HepG2 (cell line): ENCODE data around the gene UTRN. TPM values are rescaled to one million over a fixed set of nuclear protein-coding genes. Genes with fewer than 3 reads are reported as not detected.

ENCODE experiments used
- ATAC-seq: fragments of 200-7000 bp; cut with Tn5 transposase; 3 replicates; pipeline ENCODE4 v1.9.1; 2020; ENCODE audit warnings: mild to moderate bottlenecking, moderate library complexity
- BruUV-seq: library from RNA; stranded (reverse); fragments of 400-500 nt; replicated peaks from 2 replicates; lab custom pipeline; 2021; lab: Mats Ljungman, UMichigan
- CTCF ChIA-PET: fragments of 300-600 bp; formaldehyde crosslinking; extraction: SDS; loops from one replicate; lab custom pipeline; 2021; ENCODE audit warnings: low total read pairs, inconsistent platforms, low intra/inter-chr PET ratio; lab: Yijun Ruan, JAX
- POLR2A ChIA-PET: fragments of 350-600 bp; sonication (Branson Sonifier 250); formaldehyde crosslinking; loops from one replicate; lab custom pipeline; 2020; ENCODE audit warnings: antibody characterized with exemption, inconsistent platforms; lab: Yijun Ruan, JAX
- DNase-seq: peaks from one replicate; pipeline ENCODE4 v3.0.0-alpha.2; 2015; ENCODE audit warnings: low spot score
- FAIRE-seq: peaks from 3 replicates; lab custom pipeline; 2011; peaks lifted over from hg19 to GRCh38; lab: Jason Lieb, UNC
- H2AFZ ChIP-seq: one replicate; pipeline ENCODE4 v1.6.1; 2011; ENCODE audit warnings: low read length, inconsistent platforms
- H3K27ac ChIP-seq: fragments of 300-600 bp; 3 replicates; pipeline ENCODE4 v1.8.0; 2011; ENCODE audit warnings: mixed run types, mild to moderate bottlenecking, mixed read lengths, low read length, inconsistent platforms; ENCODE audit not compliant: insufficient read depth; ENCODE audit errors: extremely low read length
- H3K27me3 ChIP-seq, 2 experiments: fragments of 200-600 bp in 1 of 2; 2 replicates in 1 of 2; 3 replicates in 1 of 2; pipeline versions ENCODE4 v1.6.0 to v1.8.0; 2011; ENCODE audit warnings: low read length in 2 of 2, mild to moderate bottlenecking in 2 of 2, moderate library complexity in 2 of 2, inconsistent platforms in 1 of 2; ENCODE audit not compliant: insufficient read depth in 2 of 2, control insufficient read depth in 1 of 2
- H3K36me3 ChIP-seq, 2 experiments: fragments of 200-600 bp in 1 of 2; replicated peaks in 1 of 2; 2 replicates in 1 of 2; 3 replicates in 1 of 2; pipeline versions ENCODE4 v1.5.1 to v1.8.0; 2011; ENCODE audit warnings: low read length in 2 of 2, inconsistent platforms in 1 of 2; ENCODE audit not compliant: insufficient read depth in 2 of 2, control insufficient read depth in 1 of 2
- H3K4me1 ChIP-seq: 2 replicates; pipeline ENCODE4 v1.5.1; 2012; ENCODE audit warnings: low read length, inconsistent platforms; ENCODE audit not compliant: insufficient read depth
- H3K4me2 ChIP-seq: 2 replicates; pipeline ENCODE4 v1.6.0; 2011; ENCODE audit warnings: low read depth, low read length, inconsistent platforms
- H3K4me3 ChIP-seq, 3 experiments: fragments of 200-600 bp in 1 of 3; sonication (generic), shearing (Covaris generic) in 1 of 3; replicated peaks in 1 of 3; 2 replicates each; pipeline ENCODE4 v1.5.1; 2011 to 2016; ENCODE audit warnings: low read length in 3 of 3, inconsistent platforms in 2 of 3, low read depth in 2 of 3, mild to moderate bottlenecking in 2 of 3, control low read depth in 1 of 3, mixed read lengths in 1 of 3; ENCODE audit not compliant: insufficient read depth in 1 of 3
- H3K79me2 ChIP-seq: one replicate; pipeline ENCODE4 v1.6.1; 2011; ENCODE audit warnings: low read length, inconsistent platforms; ENCODE audit not compliant: insufficient read depth
- H3K9ac ChIP-seq: 2 replicates; pipeline ENCODE4 v1.6.0; 2011; ENCODE audit warnings: mild to moderate bottlenecking, low read depth, low read length, inconsistent platforms; ENCODE audit not compliant: insufficient read depth
- H3K9me3 ChIP-seq: 2 replicates; pipeline ENCODE4 v1.5.1; 2012; ENCODE audit warnings: mild to moderate bottlenecking, low read length
- H4K20me1 ChIP-seq: 2 replicates; pipeline ENCODE4 v1.6.0; 2011; ENCODE audit warnings: inconsistent platforms, mild to moderate bottlenecking, low read length, moderate library complexity; ENCODE audit not compliant: insufficient read depth
- ASH2L ChIP-seq: fragments of 300-600, 200-600 bp; sonication (generic); IDR thresholded peaks from 2 replicates; pipeline ENCODE4 v1.7.0; 2017; ENCODE audit warnings: low read depth, mild to moderate bottlenecking, moderate library complexity, mixed read lengths, low read length; ENCODE audit not compliant: insufficient read length
- CBX2 ChIP-seq, 2 experiments: fragments of 200-600 bp in 1 of 2; sonication (generic); formaldehyde crosslinking in 1 of 2; IDR thresholded peaks; 2 replicates each; pipeline versions ENCODE4 v1.7.0 to v1.8.1; 2018 to 2022; ENCODE audit warnings: low read depth in 2 of 2, low read length in 1 of 2, mild to moderate bottlenecking in 1 of 2, missing genetic modification reagents in 1 of 2
- CREBL2 ChIP-seq: sonication (generic); formaldehyde crosslinking; IDR thresholded peaks from 2 replicates; pipeline ENCODE4 v1.8.1; 2023; ENCODE audit warnings: missing genetic modification reagents, mild to moderate bottlenecking, borderline replicate concordance
- GPN1 ChIP-seq: sonication (generic); formaldehyde crosslinking; IDR thresholded peaks from 2 replicates; pipeline ENCODE4 v1.5.1; 2020; ENCODE audit warnings: missing genetic modification reagents, borderline replicate concordance
- HNRNPL ChIP-seq: fragments of 200-400 bp; formaldehyde crosslinking; IDR thresholded peaks from 2 replicates; pipeline ENCODE4 v1.6.1; 2017; ENCODE audit warnings: mild to moderate bottlenecking, low read depth, low read length
- HOMEZ ChIP-seq: IDR thresholded peaks from 2 replicates; pipeline ENCODE4 v1.6.1; 2016; ENCODE audit warnings: low read depth
- MAZ ChIP-seq, 2 experiments: sonication (generic) in 1 of 2; formaldehyde crosslinking in 1 of 2; IDR thresholded peaks; 2 replicates each; pipeline versions ENCODE4 v1.5.0 to v1.6.1; 2012 to 2020; ENCODE audit warnings: low read depth in 2 of 2, mild to moderate bottlenecking in 2 of 2, borderline replicate concordance in 1 of 2, improper control_type of control experiment in 1 of 2, low read length in 1 of 2, missing genetic modification reagents in 1 of 2, moderate library complexity in 1 of 2
- MTA3 ChIP-seq: sonication (generic); formaldehyde crosslinking; IDR thresholded peaks from 2 replicates; pipeline ENCODE4 v1.4.0; 2020; ENCODE audit warnings: missing genetic modification reagents
- NFE2L1 ChIP-seq: sonication (generic); formaldehyde crosslinking; IDR thresholded peaks from 2 replicates; pipeline ENCODE4 v1.4.0; 2020; ENCODE audit warnings: missing genetic modification reagents, mild to moderate bottlenecking, borderline replicate concordance
- PHF21A ChIP-seq: sonication (generic); formaldehyde crosslinking; IDR thresholded peaks from 2 replicates; pipeline ENCODE4 v1.5.0; 2020; ENCODE audit warnings: mild to moderate bottlenecking, missing genetic modification reagents
- SIN3A ChIP-seq: IDR thresholded peaks from 2 replicates; pipeline ENCODE4 v1.6.1; 2011; ENCODE audit warnings: low read depth, mild to moderate bottlenecking, control low read depth, low read length, borderline replicate concordance
- TOE1 ChIP-seq: sonication (generic); formaldehyde crosslinking; IDR thresholded peaks from 2 replicates; pipeline ENCODE4 v1.4.0; 2020; ENCODE audit warnings: mild to moderate bottlenecking, missing genetic modification reagents
- ZBTB3 ChIP-seq: sonication (generic); formaldehyde crosslinking; IDR thresholded peaks from 2 replicates; pipeline ENCODE4 v1.4.0; 2020; ENCODE audit warnings: low read depth, mild to moderate bottlenecking, moderate library complexity, missing genetic modification reagents, borderline replicate concordance
- ZBTB7A ChIP-seq: sonication (generic); formaldehyde crosslinking; IDR thresholded peaks from 2 replicates; pipeline ENCODE4 v1.8.0; 2022; ENCODE audit warnings: mild to moderate bottlenecking, missing genetic modification reagents
- ZNF121 ChIP-seq: sonication (generic); formaldehyde crosslinking; IDR thresholded peaks from 2 replicates; pipeline ENCODE4 v1.5.0; 2020; ENCODE audit warnings: mild to moderate bottlenecking, missing genetic modification reagents
- ZNF362 ChIP-seq: sonication (generic); formaldehyde crosslinking; IDR thresholded peaks from 2 replicates; pipeline ENCODE4 v1.4.0; 2020; ENCODE audit warnings: missing genetic modification reagents, mild to moderate bottlenecking, borderline replicate concordance
- ZNF558 ChIP-seq: sonication (generic); formaldehyde crosslinking; IDR thresholded peaks from 2 replicates; pipeline ENCODE4 v1.9.0; 2022; ENCODE audit warnings: mild to moderate bottlenecking, missing genetic modification reagents, borderline replicate concordance
- ZNF615 ChIP-seq: sonication (generic); formaldehyde crosslinking; IDR thresholded peaks from 2 replicates; pipeline ENCODE4 v1.5.0; 2020; ENCODE audit warnings: mild to moderate bottlenecking, missing genetic modification reagents, borderline replicate concordance
- ZNF790 ChIP-seq: sonication (generic); formaldehyde crosslinking; IDR thresholded peaks from 2 replicates; pipeline ENCODE4 v1.8.0; 2022; ENCODE audit warnings: missing genetic modification reagents, mild to moderate bottlenecking, borderline replicate concordance
- WGBS: methylation state at CpG from one replicate; pipeline ENCODE4 v1.1.6; 2017; ENCODE audit warnings: low lambda C conversion rate; 5-methylcytosine and 5-hydroxymethylcytosine counted together
- in situ Hi-C: cut with HindIII; loops from 2 replicates; pipeline ENCODE4 v1.10.0; 2017; ENCODE audit warnings: low pct_unique_long_range_greater_than_20kb; ENCODE audit not compliant: extremely low pct_ligation_motif_present
- intact Hi-C: fragments of 100-400 bp; cut with micrococcal nuclease; formaldehyde crosslinking; loops from one replicate; pipeline ENCODE4 v1.10.0; 2022; ENCODE audit not compliant: unreplicated experiment
- polyA plus RNA-seq, 8 experiments: library from polyadenylated mRNA; depleted of rRNA in 3 of 8; stranded (reverse) in 7 of 8; unstranded in 1 of 8; fragments of >200 nt; fragmentation: Illumina TruSeq in 4 of 8; extraction: Trizol in 4 of 8; gene quantifications; 2 replicates each; pipeline versions ENCODE4 v1.2.1 to v1.2.3, GENCODE V29; 2011 to 2016; ENCODE audit warnings: low read depth in 4 of 8, missing spikeins in 1 of 8, mixed read lengths in 1 of 8; ENCODE audit not compliant: insufficient read depth in 1 of 8
- total RNA-seq, 5 experiments: library from RNA; depleted of rRNA; stranded (reverse); fragments of >200 nt; fragmentation: Illumina TruSeq; extraction: Trizol; gene quantifications; 2 replicates each; pipeline ENCODE4 v1.2.3, GENCODE V29; 2016; ENCODE audit warnings: low read depth in 1 of 5

The UTRN gene
- total and polyA plus RNA-seq, 2 of the 13 experiments (the other 11 are each of a cell fraction or from before 2014, with no cell fraction given): 102 to 116 TPM

GRCh38 chr6:144277605-144278227 is 7.4 kb upstream of the UTRN start:
- Histone ChIP-seq H3K4me3 (no peak overlapping the region), H2AFZ (no peak overlapping the region), H3K4me2 (no peak overlapping the region), H3K79me2 (no peaks in the 10 kb centered on the region), H3K9me3 (no peaks in the 10 kb centered on the region), H3K9ac (no peak overlapping the region), H3K36me3 (no peaks in the 10 kb centered on the region), H3K27ac (no peak overlapping the region), H3K27me3 (0 out of 5 replicates have a peak, but pooled peaks cover 0 to 1% of the 10 kb centered on the region in 2 experiments), H4K20me1 (no peaks in the 10 kb centered on the region), H3K4me1 (peaks cover under 1% of the 10 kb centered on the region; the same call in 1 of the 2 replicates)
- DNase-seq (no peak), FAIRE-seq (no peak), ATAC-seq (no peak)
- BruUV-seq: no TSS peak
- intact Hi-C loops: no loop called here
- 66% methylated on average over 8 of the region's 8 CpGs for WGBS
- POLR2A ChIA-PET: no interaction called here
- in situ Hi-C loops: no loop called here
- CTCF ChIA-PET: no interaction called here
- no peak for TF ChIP-seq CBX2 (IDR thresholded peaks at IDR 0.05; ENCODE audit: low read depth, low read length)
- no peak for TF ChIP-seq CBX2 (CRISPR knock-in tag; IDR thresholded peaks at IDR 0.05; ENCODE audit: low read depth)
- TF ChIP-seq CREBL2 (CRISPR knock-in tag): no peak
- TF ChIP-seq ZNF121 (CRISPR knock-in tag): no peak
- TF ChIP-seq ZNF558 (CRISPR knock-in tag): no peak
- no peak for TF ChIP-seq ZNF362 (CRISPR knock-in tag)
- TF ChIP-seq ZNF790 (CRISPR knock-in tag): no peak
- no peak for TF ChIP-seq GPN1 (CRISPR knock-in tag)
- no peak for TF ChIP-seq ASH2L
- TF ChIP-seq HOMEZ (CRISPR knock-in tag): no peak
- no peak for TF ChIP-seq TOE1
- no peak for TF ChIP-seq MAZ (IDR thresholded peaks at IDR 0.05; ENCODE audit: borderline replicate concordance, low read depth, low read length)
- no peak for TF ChIP-seq MAZ (CRISPR knock-in tag; IDR thresholded peaks at IDR 0.05; ENCODE audit: low read depth)
- TF ChIP-seq NFE2L1 (CRISPR knock-in tag): no peak
- TF ChIP-seq ZBTB3 (CRISPR knock-in tag): no peak
- no peak for TF ChIP-seq ZNF615 (CRISPR knock-in tag)
- TF ChIP-seq MTA3 (CRISPR knock-in tag): no peak
- TF ChIP-seq SIN3A: no peak
- TF ChIP-seq PHF21A: no peak
- no peak for TF ChIP-seq ZBTB7A (CRISPR knock-in tag)
- TF ChIP-seq HNRNPL: no peak
